Stimulated activated CD4-positive, alpha-beta T cell treated with anti-CD3 and anti-CD28 coated beads, Interleukin-4, amount 100 ng/mL, for 48 hours (primary cell): ENCODE results near the gene PRMT3.
"Not testable (repeated sequence)": the region's sequence is repeated elsewhere in the genome, so short reads cannot be mapped to it uniquely, and the experiment has no call there.

Source experiments
- DNase-seq, 2 donors: peaks; one replicate each; pipeline ENCODE4 v3.0.0-alpha.2; 2020; ENCODE audit warnings: low read depth in 2 of 2

Gene PRMT3

GRCh38 chr11:20457934-20458680 lies 70.6 kb downstream of the PRMT3 start:
- no peak for DNase-seq

- no peak for DNase-seq
These were observed 71.6 kb downstream of the PRMT3 start for GRCh38 chr11:20458905-20459632.

GRCh38 chr11:20459865-20460264 lies 72.3 kb downstream of the PRMT3 start:
- no peak for DNase-seq

GRCh38 chr11:20464518-20464917 lies 77.0 kb downstream of the PRMT3 start:
- no peak for DNase-seq

- DNase-seq: no peak
These were observed 80.1 kb downstream of the PRMT3 start for GRCh38 chr11:20467487-20468185.

GRCh38 chr11:20470348-20470747 lies 82.8 kb downstream of the PRMT3 start:
- DNase-seq: no peak

GRCh38 chr11:20471929-20472328 lies 84.4 kb downstream of the PRMT3 start:
- not testable (repeated sequence) for DNase-seq

GRCh38 chr11:20474176-20474881 lies 86.8 kb downstream of the PRMT3 start:
- no peak for DNase-seq

- no peak for DNase-seq
These were observed 87.5 kb downstream of the PRMT3 start for GRCh38 chr11:20474882-20475517.

GRCh38 chr11:20477418-20478090 lies 90.0 kb downstream of the PRMT3 start:
- DNase-seq: no peak

GRCh38 chr11:20479513-20479912 lies 92.0 kb downstream of the PRMT3 start:
- no peak for DNase-seq

- no peak for DNase-seq
These were observed 96.4 kb downstream of the PRMT3 start for GRCh38 chr11:20483931-20484330.

GRCh38 chr11:20484416-20484815 lies 96.9 kb downstream of the PRMT3 start:
- DNase-seq: not testable (repeated sequence)

GRCh38 chr11:20488352-20488751 lies 100.8 kb downstream of the PRMT3 start:
- DNase-seq: no peak

GRCh38 chr11:20489948-20490347 lies 102.4 kb downstream of the PRMT3 start:
- DNase-seq: no peak

GRCh38 chr11:20493340-20493739 lies 105.8 kb downstream of the PRMT3 start:
- no peak for DNase-seq

- no peak for DNase-seq
These were observed 109.7 kb downstream of the PRMT3 start for GRCh38 chr11:20497124-20497792.

GRCh38 chr11:20501252-20501651 lies 113.7 kb downstream of the PRMT3 start:
- DNase-seq: no peak

GRCh38 chr11:20501971-20502370 lies 114.5 kb downstream of the PRMT3 start:
- no peak for DNase-seq

- no peak for DNase-seq
These were observed 124.5 kb downstream of the PRMT3 start for GRCh38 chr11:20511982-20512381.
